Endothelial cell of umbilical vein (primary cell): ENCODE measurements around the gene DENND4C. TPM values are rescaled to one million over a fixed set of nuclear protein-coding genes. Genes with fewer than 3 reads are reported as not detected.

Experiments used
- BruUV-seq: library from RNA; stranded (reverse); fragments of 400-500 nt; replicated peaks from 2 replicates; lab custom pipeline; 2021; lab: Mats Ljungman, UMichigan
- CTCF ChIA-PET: fragments of 300-600, 350-600 bp; sonication (Branson Sonifier 250); formaldehyde crosslinking; loops from one replicate; lab custom pipeline; 2021; ENCODE audit warnings: antibody characterized with exemption, inconsistent platforms; lab: Charles Lee
- POLR2A ChIA-PET: fragments of 300-600, 350-600 bp; sonication (Branson Sonifier 250); formaldehyde crosslinking; loops from one replicate; lab custom pipeline; 2021; ENCODE audit warnings: antibody characterized with exemption, inconsistent platforms; lab: Charles Lee
- DNase-seq: peaks from one replicate; pipeline ENCODE4 v3.0.0-alpha.2; 2011; ENCODE audit warnings: low read depth, low spot score
- FAIRE-seq: peaks from 2 replicates; lab custom pipeline; 2011; peaks lifted over from hg19 to GRCh38; lab: Jason Lieb, UNC
- H2AFZ ChIP-seq: 2 replicates; pipeline ENCODE4 v1.6.0; 2012; ENCODE audit warnings: low read depth, low read length, control low read depth, inconsistent platforms
- H3K27ac ChIP-seq: 2 replicates; pipeline ENCODE4 v1.5.1; 2011; ENCODE audit warnings: low read depth, mild to moderate bottlenecking, control low read depth, low read length, moderate library complexity; ENCODE audit not compliant: insufficient read depth
- H3K27me3 ChIP-seq, 2 experiments: 2 replicates each; pipeline versions ENCODE4 v1.6.0 to v1.6.1; 2011; ENCODE audit warnings: low read length in 2 of 2, mixed read lengths in 1 of 2; ENCODE audit not compliant: control insufficient read depth in 2 of 2, insufficient read depth in 2 of 2
- H3K36me3 ChIP-seq, 2 experiments: 2 replicates in 1 of 2; 3 replicates in 1 of 2; pipeline ENCODE4 v1.5.1; 2011; ENCODE audit warnings: low read length in 2 of 2, mild to moderate bottlenecking in 1 of 2, moderate library complexity in 1 of 2; ENCODE audit not compliant: control insufficient read depth in 2 of 2, insufficient read depth in 2 of 2; ENCODE audit errors: extremely low read depth in 1 of 2
- H3K4me1 ChIP-seq: 3 replicates; pipeline ENCODE4 v1.5.1; 2011; ENCODE audit warnings: mild to moderate bottlenecking, low read length; ENCODE audit not compliant: control insufficient read depth, insufficient read depth; ENCODE audit errors: extremely low read depth
- H3K4me2 ChIP-seq: 2 replicates; pipeline ENCODE4 v1.6.1; 2011; ENCODE audit warnings: low read length, control low read depth, mixed read lengths; ENCODE audit not compliant: insufficient read depth
- H3K4me3 ChIP-seq, 3 experiments: fragments of 200-600 bp in 1 of 3; sonication (generic), shearing (Covaris generic) in 1 of 3; replicated peaks in 1 of 3; 2 replicates each; pipeline ENCODE4 v1.5.1; 2011 to 2016; ENCODE audit warnings: control low read depth in 3 of 3, low read length in 3 of 3, mild to moderate bottlenecking in 2 of 3, inconsistent platforms in 1 of 3, low read depth in 1 of 3, moderate library complexity in 1 of 3; ENCODE audit not compliant: insufficient read depth in 1 of 3
- H3K79me2 ChIP-seq: 2 replicates; pipeline ENCODE4 v1.6.0; 2012; ENCODE audit warnings: low read length, inconsistent platforms; ENCODE audit not compliant: control insufficient read depth, insufficient read depth
- H3K9ac ChIP-seq: replicated peaks from 2 replicates; pipeline ENCODE3; 2011; ENCODE audit warnings: low read length, control low read depth; ENCODE audit not compliant: insufficient read depth; ENCODE audit errors: extremely low read depth
- H3K9me1 ChIP-seq: replicated peaks from 3 replicates; pipeline ENCODE4 v1.6.0; 2011; ENCODE audit warnings: mild to moderate bottlenecking, low read length; ENCODE audit not compliant: control insufficient read depth, insufficient read depth; ENCODE audit errors: extremely low read depth
- H3K9me3 ChIP-seq: replicated peaks from 2 replicates; pipeline ENCODE4 v1.5.1; 2012; ENCODE audit warnings: low read length, inconsistent platforms; ENCODE audit not compliant: control insufficient read depth, insufficient read depth
- H4K20me1 ChIP-seq: replicated peaks from 2 replicates; pipeline ENCODE3; 2011; ENCODE audit warnings: mild to moderate bottlenecking, low read length; ENCODE audit not compliant: control insufficient read depth, insufficient read depth; ENCODE audit errors: extremely low read depth
- EZH2 ChIP-seq: IDR thresholded peaks from 2 replicates; pipeline ENCODE4 v1.6.1; 2012; ENCODE audit warnings: borderline replicate concordance, low read depth, mild to moderate bottlenecking, moderate library complexity, low read length, inconsistent platforms; ENCODE audit not compliant: severe bottlenecking
- FOS ChIP-seq: IDR thresholded peaks from 2 replicates; pipeline ENCODE4 v1.6.1; 2011; ENCODE audit warnings: mild to moderate bottlenecking, low read length, moderate library complexity, borderline replicate concordance; ENCODE audit not compliant: insufficient read depth
- GATA2 ChIP-seq: IDR thresholded peaks from 2 replicates; pipeline ENCODE4 v1.7.0; 2011; ENCODE audit warnings: low read depth, mild to moderate bottlenecking, moderate library complexity, mixed read lengths, low read length; ENCODE audit not compliant: insufficient read length, insufficient read depth
- JUN ChIP-seq: IDR thresholded peaks from 2 replicates; pipeline ENCODE4 v1.6.1; 2011; ENCODE audit warnings: borderline replicate concordance, low read depth; ENCODE audit not compliant: insufficient read length, insufficient read depth
- MYC ChIP-seq: IDR thresholded peaks from one replicate; pipeline ENCODE4 v1.6.1; 2011; ENCODE audit warnings: mild to moderate bottlenecking, low read depth, low read length
- POLR2A ChIP-seq: IDR thresholded peaks from 2 replicates; pipeline ENCODE4 v1.6.1; 2012; ENCODE audit warnings: low read depth, mild to moderate bottlenecking, control low read depth, low read length
- POLR2AphosphoS5 ChIP-seq: IDR thresholded peaks from 2 replicates; pipeline ENCODE4 v1.6.1; 2012; ENCODE audit warnings: low read depth, mild to moderate bottlenecking, control low read depth, low read length, moderate library complexity; ENCODE audit not compliant: insufficient read depth
- dilution Hi-C: fragments of 300-500 bp; cut with MboI; formaldehyde crosslinking; loops from one replicate; pipeline ENCODE4 v1.15.0; 2019; ENCODE audit warnings: low sequenced_read_pairs; ENCODE audit not compliant: extremely low pct_ligation_motif_present
- intact Hi-C: fragments of 100-400 bp; cut with micrococcal nuclease; formaldehyde crosslinking; loops from one replicate; pipeline ENCODE4 v1.10.0; 2022
- polyA plus RNA-seq, 4 experiments: library from polyadenylated mRNA; depleted of rRNA in 3 of 4; stranded (reverse) in 3 of 4; unstranded in 1 of 4; fragments of >200 nt; gene quantifications; 2 replicates each; pipeline versions ENCODE4 v1.2.1 to v1.2.3, GENCODE V29; 2011 to 2012; ENCODE audit warnings: missing spikeins in 1 of 4
- total RNA-seq: library from RNA; stranded (reverse); gene quantifications from 2 replicates; pipeline ENCODE4 v1.2.3, GENCODE V29; 2021
- TF ChIP-seq, protein P1 (sequence below), 2 donors: IDR thresholded peaks; 1 replicate in 1 of 2; 2 replicates in 1 of 2; pipeline ENCODE4 v1.5.1; 2011; ENCODE audit warnings: low read length in 2 of 2, mild to moderate bottlenecking in 2 of 2, moderate library complexity in 2 of 2, control low read depth in 1 of 2, inconsistent platforms in 1 of 2, low read depth in 1 of 2; ENCODE audit not compliant: insufficient read depth in 1 of 2; ENCODE audit errors: extremely low read depth in 1 of 2
- TF ChIP-seq, protein P2 (sequence below): IDR thresholded peaks from 2 replicates; pipeline ENCODE4 v1.6.1; 2011; ENCODE audit not compliant: insufficient read depth, insufficient read length

Gene DENND4C
- total and polyA plus RNA-seq, 2 donors (not counting 3 experiments of a cell fraction or from before 2014, with no cell fraction given), result 9.6 to 36.8 TPM

DNA sequence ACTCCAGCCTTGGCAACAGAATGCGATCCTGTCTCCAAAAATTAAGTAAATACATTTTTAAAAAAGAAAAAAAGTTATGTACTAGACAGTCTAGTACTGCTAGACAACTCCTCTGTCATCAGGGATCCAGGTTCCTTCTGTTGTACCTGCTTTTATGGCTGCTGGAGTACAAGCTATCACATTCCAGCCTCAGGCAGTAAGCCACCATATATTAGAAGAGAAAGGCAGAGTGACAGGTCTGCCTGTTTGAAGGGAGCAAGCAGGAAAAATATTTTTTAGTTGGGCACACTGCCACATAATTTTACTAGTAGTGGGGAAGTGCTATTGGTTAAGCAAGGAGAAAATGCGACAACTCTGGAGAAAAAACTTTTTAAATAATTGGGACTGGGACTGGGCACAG is 138.6 kb downstream of the DENND4C start:
- H3K79me2 ChIP-seq, result no peaks in the 10 kb centered on the region
- H3K4me3 ChIP-seq, result no peak overlapping the region
- no peaks in the 10 kb centered on the region for H3K9me3 ChIP-seq
- H4K20me1 ChIP-seq, result no peaks in the 10 kb centered on the region
- POLR2A ChIA-PET, result no interaction called here
- DNase-seq (no peak), FAIRE-seq (no peak)
- no TSS peak for BruUV-seq
- intact Hi-C loops, result no loop called here
- H3K27me3 ChIP-seq, result no peaks in the 10 kb centered on the region
- TF ChIP-seq JUN (no peak), EZH2 (no peak)
- H3K9me1 ChIP-seq, result no peaks in the 10 kb centered on the region
- CTCF ChIA-PET, result no interaction called here
- no peak overlapping the region for H3K4me2 ChIP-seq
- peaks cover 0 to 2% of the 10 kb centered on the region in 2 experiments for H3K36me3 ChIP-seq
- H3K4me1 ChIP-seq, result no peaks in the 10 kb centered on the region
- dilution Hi-C loops, result no loop called here
- no peak overlapping the region for H2AFZ ChIP-seq
- no peak overlapping the region for H3K27ac ChIP-seq
- H3K9ac ChIP-seq, result no peak overlapping the region

DNA sequence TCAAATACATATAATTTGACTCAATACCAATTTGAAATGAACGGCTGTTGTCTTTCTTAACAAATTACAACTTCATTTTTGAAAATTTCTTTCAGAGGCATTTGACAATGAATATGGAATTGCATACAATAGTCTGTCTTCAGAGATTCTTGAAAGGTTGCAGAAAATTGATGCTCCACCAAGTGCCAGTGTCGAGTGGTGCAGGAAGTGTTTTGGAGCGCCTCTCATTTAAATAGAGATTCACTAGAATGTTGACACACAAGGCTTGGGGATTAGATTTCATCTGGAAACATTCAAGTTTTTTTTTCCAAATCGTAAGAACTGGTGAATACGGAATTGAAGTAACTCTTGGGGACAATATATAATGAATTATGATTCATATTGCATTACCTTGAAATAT is 141.4 kb downstream of the DENND4C start:
- dilution Hi-C loops (no loop called here), intact Hi-C loops (no loop called here)
- BruUV-seq, result no TSS peak
- no peak for DNase-seq
- peaks cover 10 to 20% of the 10 kb centered on the region in 2 experiments for H3K36me3 ChIP-seq
- no peaks in the 10 kb centered on the region for H3K9me3 ChIP-seq
- no peak overlapping the region for H3K4me3 ChIP-seq
- H3K4me2 ChIP-seq, result no peak overlapping the region
- peaks cover 2% of the 10 kb centered on the region for H3K79me2 ChIP-seq
- H3K27ac ChIP-seq, result no peak overlapping the region
- TF ChIP-seq JUN (no peak), MYC (no peak), GATA2 (no peak), POLR2AphosphoS5 (no peak), POLR2A (no peak), EZH2 (no peak), FOS (no peak)
- TF ChIP-seq, protein P1, sequence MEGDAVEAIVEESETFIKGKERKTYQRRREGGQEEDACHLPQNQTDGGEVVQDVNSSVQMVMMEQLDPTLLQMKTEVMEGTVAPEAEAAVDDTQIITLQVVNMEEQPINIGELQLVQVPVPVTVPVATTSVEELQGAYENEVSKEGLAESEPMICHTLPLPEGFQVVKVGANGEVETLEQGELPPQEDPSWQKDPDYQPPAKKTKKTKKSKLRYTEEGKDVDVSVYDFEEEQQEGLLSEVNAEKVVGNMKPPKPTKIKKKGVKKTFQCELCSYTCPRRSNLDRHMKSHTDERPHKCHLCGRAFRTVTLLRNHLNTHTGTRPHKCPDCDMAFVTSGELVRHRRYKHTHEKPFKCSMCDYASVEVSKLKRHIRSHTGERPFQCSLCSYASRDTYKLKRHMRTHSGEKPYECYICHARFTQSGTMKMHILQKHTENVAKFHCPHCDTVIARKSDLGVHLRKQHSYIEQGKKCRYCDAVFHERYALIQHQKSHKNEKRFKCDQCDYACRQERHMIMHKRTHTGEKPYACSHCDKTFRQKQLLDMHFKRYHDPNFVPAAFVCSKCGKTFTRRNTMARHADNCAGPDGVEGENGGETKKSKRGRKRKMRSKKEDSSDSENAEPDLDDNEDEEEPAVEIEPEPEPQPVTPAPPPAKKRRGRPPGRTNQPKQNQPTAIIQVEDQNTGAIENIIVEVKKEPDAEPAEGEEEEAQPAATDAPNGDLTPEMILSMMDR (IDR thresholded peaks at IDR 0.05; ENCODE audit: extremely low read depth in 1 of 2, insufficient read depth in 1 of 2, low read depth in 1 of 2, low read length in 2 of 2), result no peak
- TF ChIP-seq, protein P2, sequence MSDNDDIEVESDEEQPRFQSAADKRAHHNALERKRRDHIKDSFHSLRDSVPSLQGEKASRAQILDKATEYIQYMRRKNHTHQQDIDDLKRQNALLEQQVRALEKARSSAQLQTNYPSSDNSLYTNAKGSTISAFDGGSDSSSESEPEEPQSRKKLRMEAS, result no peak
- H3K9me1 ChIP-seq, result no peaks in the 10 kb centered on the region
- POLR2A ChIA-PET, result no interaction called here
- peaks cover 2% of the 10 kb centered on the region for H4K20me1 ChIP-seq
- H3K27me3 ChIP-seq, result no peaks in the 10 kb centered on the region
- FAIRE-seq, result no peak
- CTCF ChIA-PET, result interaction anchor here (2.1 kb wide), 1 partner anchor 85 kb away, joined by 6 read pairs; no protein-coding TSS in a partner anchor
- no peak overlapping the region for H2AFZ ChIP-seq
- no peak overlapping the region for H3K9ac ChIP-seq
- peaks cover 19% of the 10 kb centered on the region for H3K4me1 ChIP-seq
